Fibroblast of skin of left biceps (primary cell): ENCODE data around the gene ZBP1.

Experiments
- DNase-seq, 2 experiments: peaks; one replicate each; pipeline ENCODE4 v3.0.0-alpha.2; 2013; ENCODE audit warnings: low read depth in 2 of 2

Gene ZBP1

GRCh38 chr20:57586370-57586793, 33.8 kb downstream of the ZBP1 start:
- DNase-seq, result no peak

- no peak for DNase-seq
These were observed 34.6 kb downstream of the ZBP1 start for GRCh38 chr20:57585466-57586213.

GRCh38 chr20:57584768-57585461, 35.3 kb downstream of the ZBP1 start:
- DNase-seq, result no peak

GRCh38 chr20:57583289-57584257, 36.7 kb downstream of the ZBP1 start:
- no peak for DNase-seq

GRCh38 chr20:57582432-57583288, 37.6 kb downstream of the ZBP1 start:
- no peak for DNase-seq

- no peak for DNase-seq
These were observed 38.2 kb downstream of the ZBP1 start for GRCh38 chr20:57582029-57582378.

- DNase-seq, result no peak
These were observed 38.8 kb downstream of the ZBP1 start for GRCh38 chr20:57581202-57582028.

GRCh38 chr20:57580478-57581201, 39.6 kb downstream of the ZBP1 start:
- no peak for DNase-seq

GRCh38 chr20:57579898-57580447, 40.3 kb downstream of the ZBP1 start:
- DNase-seq, result no peak

GRCh38 chr20:57579331-57579897, 40.8 kb downstream of the ZBP1 start:
- DNase-seq, result no peak

- no peak for DNase-seq
These were observed 41.6 kb downstream of the ZBP1 start for GRCh38 chr20:57578476-57579165.

- DNase-seq, result no peak
These were observed 42.3 kb downstream of the ZBP1 start for GRCh38 chr20:57577679-57578475.

GRCh38 chr20:57576617-57577550, 43.3 kb downstream of the ZBP1 start:
- no peak for DNase-seq

- no peak for DNase-seq
These were observed 44.2 kb downstream of the ZBP1 start for GRCh38 chr20:57576002-57576401.

GRCh38 chr20:57574954-57575353, 45.3 kb downstream of the ZBP1 start:
- no peak for DNase-seq

GRCh38 chr20:57573894-57574293, 46.3 kb downstream of the ZBP1 start:
- DNase-seq, result no peak
